Left ventricle myocardium superior (tissue), 1 donor: ENCODE data around the gene OR9G4. TPM values are rescaled to one million over a fixed set of nuclear protein-coding genes. Genes with fewer than 3 reads are reported as not detected.

Source experiments
- microRNA-seq: library from miRNA; unstranded; fragments of <30 nt; microRNA quantifications from one replicate; pipeline ENCODE4 v1.2.0, GENCODE V29; 2020; ENCODE audit warnings: borderline number of aligned reads
- total RNA-seq: library from RNA; stranded (reverse); fragmentation: NEBNext Ultra II Directional; extraction: Animal tissue kit (Norgen Biotek cat#: 25700); gene quantifications from one replicate; pipeline ENCODE4 v1.2.1, GENCODE V29; 2021
- donor health status: DM: no; HTN: yes; CAD: no; lungs with severe emphysema.

The OR9G4 gene
- total RNA-seq, 1 donor from 2014 or later: not detected

Small RNA genes lying within 50 kb of the gene (microRNA-seq; reads per million reads assigned to microRNA genes)
- not detected for gene MIR6128

Other genes starting within 250 kb of the OR9G4 start
- gene OR5M11, start 205.4 kb downstream of the OR9G4 start, total RNA-seq: not detected
- gene OR5M10, start 171.0 kb downstream of the OR9G4 start, total RNA-seq: not detected
- not detected for gene OR5M1, start 133.8 kb downstream of the OR9G4 start, total RNA-seq
- not detected for gene OR5AP2, start 106.3 kb downstream of the OR9G4 start, total RNA-seq
- gene OR5AR1, start 85.0 kb downstream of the OR9G4 start, total RNA-seq: not detected
- not detected for gene OR9G1, start 49.6 kb downstream of the OR9G4 start, total RNA-seq
- not detected for gene OR5AK2, start 240.2 kb upstream of the OR9G4 start, total RNA-seq